A549 treated with AZD2906 at 1 μM for 4 hours (cell line): ENCODE results near the gene BLACAT1. TPM values are rescaled to one million over a fixed set of nuclear protein-coding genes. Genes with fewer than 3 reads are reported as not detected.

Source experiments
- total RNA-seq: library from RNA; stranded (reverse); fragments of 200-300 nt; extraction: Qiagen RNA extraction; gene quantifications from 5 replicates; pipeline ENCODE4 v1.2.3, GENCODE V29; 2022

Gene BLACAT1
- 0.03 TPM in 1 of 5 replicates, not detected in the others for total RNA-seq

DNA sequence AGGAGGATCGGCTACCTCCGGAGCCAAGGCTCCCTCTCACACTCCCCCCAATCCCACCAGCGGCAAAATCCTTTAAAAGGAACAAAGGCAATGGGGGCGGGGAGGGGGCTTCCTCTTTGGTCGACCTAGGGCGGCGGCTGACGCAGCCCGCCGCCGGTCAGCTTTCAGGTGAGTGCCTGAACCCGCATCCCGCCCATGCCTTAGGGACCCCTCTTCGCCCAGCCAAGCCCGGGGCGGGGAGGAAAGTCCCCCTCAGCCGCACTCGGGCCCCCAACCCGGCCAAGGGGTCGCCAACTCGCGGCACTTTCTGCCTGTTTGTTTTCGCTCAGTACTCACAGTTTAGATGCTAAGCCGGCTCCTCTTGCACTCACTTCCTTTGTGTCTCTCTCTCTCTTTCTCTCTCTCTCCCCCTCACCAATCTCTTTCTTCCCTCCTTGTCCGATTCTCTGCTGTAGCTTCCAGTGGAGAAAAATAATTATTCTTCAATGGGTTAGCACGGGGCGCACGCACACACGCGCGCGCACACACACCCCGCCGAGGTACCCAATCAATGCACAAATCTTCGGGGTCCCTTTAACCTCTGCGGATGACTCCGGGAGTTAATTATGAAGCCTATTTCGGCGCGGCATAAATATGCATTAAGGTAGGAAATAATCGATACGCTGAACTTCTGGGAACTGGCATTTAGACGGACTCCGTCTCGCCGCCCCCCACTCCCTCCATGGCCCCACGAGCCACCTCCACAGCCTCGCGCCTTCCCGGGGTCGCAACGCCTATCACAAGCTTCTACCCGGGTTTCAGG is at the start of gene BLACAT1:
Gene BLACAT1, minus strand, starts transcription at position 465 of the 802 bp plus-strand sequence.

GRCh38 chr1:205504311-205505075 is 48.6 kb upstream of the BLACAT1 start, which contains the start of gene CDK18:
CDK18 (plus strand) TSS chr1:205504669; CDS start chr1:205523168, 18,499 bp downstream.

DNA sequence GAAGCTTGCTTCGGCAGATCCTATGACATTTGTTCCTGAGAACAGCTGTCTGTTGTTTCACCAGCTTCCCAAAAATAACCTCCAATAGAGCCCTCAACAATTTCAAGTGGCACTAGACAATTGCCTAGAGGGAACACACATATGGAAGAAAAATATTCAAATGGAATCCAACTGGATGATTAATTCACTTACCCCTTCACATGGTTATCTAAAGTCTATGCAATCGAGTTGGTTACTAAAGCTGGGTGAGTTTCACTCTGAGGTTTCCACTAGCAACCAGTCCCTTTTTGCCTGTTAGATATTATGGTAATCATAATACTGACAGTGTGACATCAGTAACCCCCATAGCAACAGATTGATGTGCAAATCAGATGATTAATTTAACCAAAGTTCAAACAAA is 34.0 kb downstream of the BLACAT1 start, which contains the start of gene LEMD1:
Gene LEMD1, minus strand, starts transcription at position 259 of the 400 bp plus-strand sequence. CDS start 1,520 bp downstream, outside the sequence.

Other genes starting within 250 kb of the BLACAT1 start
- gene DSTYK, start 244.3 kb downstream of the BLACAT1 start, total RNA-seq: 6.9 to 9.2 TPM (median 8.0 TPM) in 5 replicates
- 1.4 to 1.8 TPM (median 1.6 TPM) in 5 replicates for gene TMCC2, start 228.1 kb downstream of the BLACAT1 start, total RNA-seq
- gene NUAK2, start 134.3 kb downstream of the BLACAT1 start, total RNA-seq: 21.3 to 27.0 TPM (median 24.7 TPM) in 5 replicates
- gene KLHDC8A, start 99.1 kb downstream of the BLACAT1 start, total RNA-seq: 0.63 to 1.4 TPM (median 0.78 TPM) in 5 replicates
- gene LEMD1, start 34.0 kb downstream of the BLACAT1 start, total RNA-seq: 0.15 TPM in 1 of 5 replicates, not detected in the others
- 0.76 to 1.2 TPM (median 1.00 TPM) in 5 replicates for gene CDK18, start 48.6 kb upstream of the BLACAT1 start, total RNA-seq
- 6.0 to 7.1 TPM (median 6.7 TPM) in 5 replicates for gene ELK4, start 176.0 kb upstream of the BLACAT1 start, total RNA-seq
- 4.2 to 5.2 TPM (median 5.1 TPM) in 5 replicates for gene SLC45A3, start 224.5 kb upstream of the BLACAT1 start, total RNA-seq